H1 (cell line): ENCODE data around the gene DUOXA1.

Experiments
- ATF2 ChIP-seq: IDR thresholded peaks from 2 replicates; pipeline ENCODE4 v1.6.1; 2012; ENCODE audit warnings: low read length, inconsistent platforms
- CEBPB ChIP-seq: IDR thresholded peaks from 2 replicates; pipeline ENCODE4 v1.6.1; 2012; ENCODE audit warnings: low read depth, low read length
- CHD2 ChIP-seq: IDR thresholded peaks from 2 replicates; pipeline ENCODE4 v1.6.1; 2012; ENCODE audit warnings: low read length, improper control_type of control experiment
- CTCF ChIP-seq, 3 experiments: IDR thresholded peaks; 1 replicate in 2 of 3; 2 replicates in 1 of 3; pipeline versions ENCODE4 v1.5.1 to v1.6.1; 2011; ENCODE audit warnings: low read length in 3 of 3, mild to moderate bottlenecking in 3 of 3, inconsistent platforms in 2 of 3, low read depth in 1 of 3, moderate library complexity in 1 of 3; ENCODE audit not compliant: insufficient read depth in 1 of 3; ENCODE audit errors: control extremely low read depth in 1 of 3
- JUND ChIP-seq: IDR thresholded peaks from 2 replicates; pipeline ENCODE4 v1.6.1; 2011; ENCODE audit warnings: mild to moderate bottlenecking, improper control_type of control experiment, low read length
- POLR2A ChIP-seq, 2 experiments: IDR thresholded peaks; 1 replicate in 1 of 2; 2 replicates in 1 of 2; pipeline ENCODE4 v1.6.1; 2011; ENCODE audit warnings: low read depth in 2 of 2, low read length in 2 of 2, mild to moderate bottlenecking in 2 of 2; ENCODE audit errors: control extremely low read depth in 1 of 2
- POLR2AphosphoS5 ChIP-seq: IDR thresholded peaks from 2 replicates; pipeline ENCODE4 v1.6.1; 2011; ENCODE audit warnings: low read depth, low read length
- RXRA ChIP-seq: IDR thresholded peaks from 2 replicates; pipeline ENCODE4 v1.6.1; 2011; ENCODE audit warnings: low read depth, mild to moderate bottlenecking, low read length, moderate library complexity; ENCODE audit not compliant: insufficient read depth

GRCh38 chr15:45129651-45130129, at the start of gene DUOXA1, which contains the start of gene DUOX1:
- TF ChIP-seq CTCF (IDR thresholded peaks at IDR 0.05; ENCODE audit: control extremely low read depth in 1 of 3, insufficient read depth in 1 of 3, low read depth in 1 of 3, low read length in 3 of 3) (no peak), CEBPB (no peak), ATF2 (no peak), POLR2AphosphoS5 (no peak), POLR2A (IDR thresholded peaks at IDR 0.05; ENCODE audit: control extremely low read depth in 1 of 2, low read depth in 2 of 2, low read length in 2 of 2) (no peak), CHD2 (no peak), JUND (no peak), RXRA (no peak)
